ENCODE results near the gene ATXN1. TPM values are rescaled to one million over a fixed set of nuclear protein-coding genes. Genes with fewer than 3 reads are reported as not detected.

ATXN1 gene
- total RNA-seq, 1 donor from 2014 or later, result 59.8 TPM

- CTCF ChIA-PET, result no interaction called here
- H3K4me3 Mint-ChIP-seq, result no peak overlapping the region
- H3K36me3 Mint-ChIP-seq (ENCODE audit: low read depth), result no peaks in the 10 kb centered on the region
- H3K27ac Mint-ChIP-seq, result no peak overlapping the region
- DNase-seq, result no peak
- no peaks in the 10 kb centered on the region for H3K27me3 Mint-ChIP-seq
- intact Hi-C loops (cut with micrococcal nuclease), result no loop called here
- peaks cover 59% of the 10 kb centered on the region for H3K4me1 Mint-ChIP-seq
- TF ChIP-seq CTCF (IDR thresholded peaks at IDR 0.05), result no peak
- no peak for ATAC-seq (ENCODE audit: low read depth)
- POLR2A ChIA-PET, result interaction anchor here (1.4 kb wide), 1 partner anchor 26 kb away, joined by 5 read pairs; no protein-coding TSS in a partner anchor
- no peaks in the 10 kb centered on the region for H3K9me3 Mint-ChIP-seq
These were observed 383.8 kb downstream of the ATXN1 start for GRCh38 chr6:16377470-16377869.

DNA sequence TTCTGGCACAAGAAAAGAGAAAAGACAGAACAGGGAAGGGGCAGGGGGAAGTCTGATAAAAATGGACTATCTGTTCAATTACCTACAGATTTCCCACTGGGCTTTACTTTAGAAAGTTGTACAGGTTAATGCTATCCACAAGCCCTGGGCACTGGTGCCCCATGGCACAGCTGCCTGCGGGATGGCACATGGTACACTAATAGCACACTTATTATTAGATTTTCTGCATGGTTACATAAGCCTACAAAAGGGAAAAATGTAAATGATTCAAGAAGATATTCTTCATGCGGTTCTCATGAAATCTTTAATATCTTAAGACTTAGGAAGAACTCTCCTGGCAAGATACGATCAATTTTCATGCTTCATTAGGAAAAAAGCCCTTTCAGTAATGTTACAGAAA lies 385.4 kb downstream of the ATXN1 start:
- no peak for TF ChIP-seq CTCF (IDR thresholded peaks at IDR 0.05)
- POLR2A ChIA-PET, result interaction anchor here (0.6 kb wide), 1 partner anchor 321 kb away, joined by 4 read pairs; no protein-coding TSS in a partner anchor
- peak overlapping the region; percentile 8 for H3K4me3 Mint-ChIP-seq
- peaks cover 70% of the 10 kb centered on the region for H3K4me1 Mint-ChIP-seq
- H3K27me3 Mint-ChIP-seq, result no peaks in the 10 kb centered on the region
- peaks cover 3% of the 10 kb centered on the region for H3K36me3 Mint-ChIP-seq (ENCODE audit: low read depth)
- ATAC-seq (ENCODE audit: low read depth), result no peak
- CTCF ChIA-PET, result interaction anchor here (1.3 kb wide), 1 partner anchor 34 kb away, joined by 4 read pairs; no protein-coding TSS in a partner anchor
- DNase-seq, result no peak
- H3K27ac Mint-ChIP-seq, result peak overlapping the region; percentile 78
- peaks cover 3% of the 10 kb centered on the region for H3K9me3 Mint-ChIP-seq
- intact Hi-C loops (cut with micrococcal nuclease), result loop anchor here (2.0 kb wide), 1 partner anchor 31 kb away; no protein-coding TSS in a partner anchor

DNA sequence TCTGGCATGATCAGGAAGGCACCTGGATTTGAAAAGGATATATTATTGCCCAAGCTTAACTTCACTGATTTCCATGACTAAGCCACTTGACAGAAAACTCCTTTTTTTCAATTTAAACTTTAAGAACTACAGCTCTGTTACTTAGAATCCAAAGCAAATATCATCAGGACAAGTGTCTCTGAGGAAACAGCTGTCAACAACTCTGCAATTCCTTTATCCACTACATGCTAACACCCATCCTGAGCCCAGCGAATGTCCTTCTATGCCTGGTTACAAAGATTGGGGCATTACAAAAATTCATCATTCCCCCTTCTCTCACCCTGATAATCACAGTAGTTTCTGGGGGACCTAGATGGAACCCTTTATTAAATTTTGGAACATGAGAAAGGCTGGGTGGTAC lies 386.1 kb downstream of the ATXN1 start:
- ChIA-PET CTCF (interaction anchor here (1.3 to 2.1 kb wide), 2 partner anchors 35 to 388 kb away, joined by 4 to 7 read pairs; no protein-coding TSS in a partner anchor), POLR2A (interaction anchor here (0.8 to 1.0 kb wide), 2 partner anchors 386 to 388 kb away, joined by 5 to 8 read pairs; partner anchors contain the start of gene ATXN1)
- DNase-seq, result no peak
- TF ChIP-seq CTCF (IDR thresholded peaks at IDR 0.05), result no peak
- Mint-ChIP-seq H3K36me3 (ENCODE audit: low read depth) (peaks cover 3% of the 10 kb centered on the region), H3K27me3 (no peaks in the 10 kb centered on the region), H3K4me3 (peak overlapping the region; percentile 75), H3K4me1 (peaks cover 68% of the 10 kb centered on the region), H3K9me3 (peaks cover 3% of the 10 kb centered on the region), H3K27ac (peak overlapping the region; percentile 78)
- intact Hi-C loops (cut with micrococcal nuclease), result loop anchor here (2.0 kb wide), 1 partner anchor 32 kb away; no protein-coding TSS in a partner anchor
- no peak for ATAC-seq (ENCODE audit: low read depth)

- Mint-ChIP-seq H3K27me3 (no peaks in the 10 kb centered on the region), H3K36me3 (ENCODE audit: low read depth) (peaks cover 3% of the 10 kb centered on the region), H3K27ac (peak overlapping the region; percentile 78), H3K4me3 (peak overlapping the region; percentile 75), H3K9me3 (peaks cover 3% of the 10 kb centered on the region), H3K4me1 (peaks cover 68% of the 10 kb centered on the region)
- POLR2A ChIA-PET, result interaction anchor here (0.7 to 1.0 kb wide), 3 partner anchors 360 to 388 kb away, joined by 5 to 10 read pairs (median 8); partner anchors contain the start of gene ATXN1
- CTCF ChIA-PET, result interaction anchor here (1.3 to 2.1 kb wide), 2 partner anchors 35 to 389 kb away, joined by 4 to 7 read pairs; no protein-coding TSS in a partner anchor
- peak; percentile 18 for DNase-seq
- intact Hi-C loops (cut with micrococcal nuclease), result loop anchor here (2.0 to 5.0 kb wide), 2 partner anchors 32 to 42 kb away; no protein-coding TSS in a partner anchor
- TF ChIP-seq CTCF (IDR thresholded peaks at IDR 0.05), result no peak
- peak; percentile 87 for ATAC-seq (ENCODE audit: low read depth)
These were observed 386.6 kb downstream of the ATXN1 start for GRCh38 chr6:16374461-16375200.

DNA sequence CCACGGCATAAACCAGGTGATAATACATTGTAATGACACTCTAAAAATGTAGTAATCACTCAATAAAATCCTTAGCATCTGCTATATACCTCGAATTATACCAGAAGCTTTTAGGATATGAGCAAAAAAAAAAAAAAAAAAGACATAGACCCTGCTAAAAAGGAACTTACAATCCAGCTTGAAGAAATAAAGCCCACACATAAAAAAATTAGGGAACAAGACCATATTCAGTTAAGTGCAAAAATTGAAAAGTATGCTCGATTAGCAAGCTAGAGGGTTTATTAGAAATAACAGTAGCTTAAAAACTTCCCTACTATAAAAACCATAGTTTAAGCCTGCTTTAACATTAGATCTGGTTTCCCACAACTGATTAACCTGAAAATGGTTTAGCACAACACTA lies 387.2 kb downstream of the ATXN1 start:
- no peak for TF ChIP-seq CTCF (IDR thresholded peaks at IDR 0.05)
- peaks cover 3% of the 10 kb centered on the region for H3K36me3 Mint-ChIP-seq (ENCODE audit: low read depth)
- peaks cover 69% of the 10 kb centered on the region for H3K4me1 Mint-ChIP-seq

More for the DNA sequence above, 387.2 kb downstream of the ATXN1 start:
- Mint-ChIP-seq H3K9me3 (peaks cover 3% of the 10 kb centered on the region), H3K4me3 (no peak overlapping the region), H3K27me3 (no peaks in the 10 kb centered on the region), H3K27ac (peak overlapping the region; percentile 78)
- CTCF ChIA-PET, result interaction anchor here (2.1 kb wide), 1 partner anchor 389 kb away, joined by 7 read pairs; no protein-coding TSS in a partner anchor
- no peak for ATAC-seq (ENCODE audit: low read depth)
- no peak for DNase-seq
- intact Hi-C loops (cut with micrococcal nuclease), result loop anchor here (2.0 to 5.0 kb wide), 2 partner anchors 33 to 42 kb away; no protein-coding TSS in a partner anchor
- POLR2A ChIA-PET, result interaction anchor here (0.7 kb wide), 1 partner anchor 360 kb away, joined by 10 read pairs; no protein-coding TSS in a partner anchor

Measured in activated B cell treated with CpG ODN at 0.5 μM for 24 hours (primary cell).